Kidney (tissue), 14 donors: ENCODE results near the gene MOGAT3. TPM values are rescaled to one million over a fixed set of nuclear protein-coding genes. Genes with fewer than 3 reads are reported as not detected.

Source experiments
- DNase-seq, 5 donors: peaks; one replicate each; pipeline ENCODE4 v3.0.0-alpha.2; 2013 to 2020
- FAIRE-seq: peaks from 2 replicates; lab custom pipeline; 2012; peaks lifted over from hg19 to GRCh38; lab: Jason Lieb, UNC
- H3K27ac ChIP-seq, 2 donors: one replicate each; pipeline ENCODE4 v1.7.0; 2013; ENCODE audit warnings: low read depth in 2 of 2, low read length in 2 of 2, inconsistent platforms in 1 of 2
- H3K27me3 ChIP-seq: one replicate; pipeline ENCODE4 v1.7.1; 2013; ENCODE audit warnings: low read length, inconsistent platforms; ENCODE audit not compliant: control insufficient read depth, insufficient read depth
- H3K36me3 ChIP-seq, 3 donors: one replicate each; pipeline versions ENCODE4 v1.7.0 to v1.7.1; 2013; ENCODE audit warnings: low read length in 3 of 3, control low read depth in 1 of 3, inconsistent platforms in 1 of 3; ENCODE audit not compliant: insufficient read depth in 3 of 3, control insufficient read depth in 2 of 3
- H3K4me1 ChIP-seq, 3 donors: one replicate each; pipeline versions ENCODE4 v1.7.0 to v1.7.1; 2013; ENCODE audit warnings: low read length in 3 of 3, inconsistent platforms in 1 of 3, low read depth in 1 of 3; ENCODE audit not compliant: control insufficient read depth in 2 of 3, insufficient read depth in 2 of 3
- H3K4me3 ChIP-seq, 3 donors: one replicate each; pipeline versions ENCODE4 v1.7.0 to v1.8.1; 2013; ENCODE audit warnings: low read length in 3 of 3, control low read depth in 1 of 3, inconsistent platforms in 1 of 3
- H3K9ac ChIP-seq, 3 donors: one replicate each; pipeline versions ENCODE4 v1.7.0 to v1.7.1; 2013; ENCODE audit warnings: low read length in 3 of 3, control low read depth in 1 of 3, inconsistent platforms in 1 of 3
- H3K9me3 ChIP-seq, 3 donors: one replicate each; pipeline versions ENCODE4 v1.7.0 to v1.7.1; 2013; ENCODE audit warnings: low read length in 3 of 3, control low read depth in 1 of 3, inconsistent platforms in 1 of 3; ENCODE audit not compliant: control insufficient read depth in 2 of 3, insufficient read depth in 1 of 3
- intact Hi-C: fragments of 100-400 bp; cut with DNase I; formaldehyde crosslinking; loops from one replicate; pipeline ENCODE4 v1.11.1; 2022
- polyA plus RNA-seq: library from polyadenylated mRNA; stranded (reverse); fragments of 350-450 nt; fragmentation: Illumina TruSeq; extraction: RNeasy Lipid Tissue Mini Kit (QIAGEN cat#74804); gene quantifications from one replicate; pipeline ENCODE4 v1.2.3, GENCODE V29; 2014; ENCODE audit warnings: low read depth, low replicate concordance; ENCODE audit not compliant: insufficient read depth
- total RNA-seq: library from RNA; stranded (reverse); fragmentation: NEBNext Ultra II Directional; extraction: Animal tissue kit (Norgen Biotek cat#: 25700); gene quantifications from one replicate; pipeline ENCODE4 v1.2.1, GENCODE V29; 2021
- TF ChIP-seq, protein P1 (sequence below): IDR thresholded peaks from 3 replicates; pipeline ENCODE4 v1.5.1; 2012; ENCODE audit warnings: mild to moderate bottlenecking, moderate library complexity, borderline replicate concordance; ENCODE audit not compliant: insufficient read depth; ENCODE audit errors: extremely low read depth
- donor health status: control.
- donor health status: control.
- donor health status: control.
- donor health status: control.
- donor health status: control.
- donor health status: DM: yes; HTN: yes; CAD: no.
- donor health status: Normal renal cell carcinoma (clear cell type).

MOGAT3 gene
- total and polyA plus RNA-seq, 2 donors from 2014 or later, result 0.25 to 0.37 TPM

DNA sequence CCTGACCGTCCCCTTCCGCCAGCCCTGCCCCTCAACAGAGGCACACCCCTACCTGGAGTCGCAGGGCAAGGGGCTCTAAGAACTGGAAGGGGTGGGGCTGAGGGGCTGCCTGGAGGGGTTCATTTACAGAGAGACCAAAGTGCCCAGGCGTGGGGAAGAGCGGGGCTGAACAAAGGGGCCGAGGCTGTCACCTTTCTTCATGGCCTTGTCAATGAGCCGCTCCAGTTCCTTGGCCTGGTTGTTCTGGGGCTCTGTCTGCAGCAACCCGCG, 39.0 kb upstream of the MOGAT3 start:
- H3K27me3 ChIP-seq, result no peaks in the 10 kb centered on the region
- TF ChIP-seq, protein P1, sequence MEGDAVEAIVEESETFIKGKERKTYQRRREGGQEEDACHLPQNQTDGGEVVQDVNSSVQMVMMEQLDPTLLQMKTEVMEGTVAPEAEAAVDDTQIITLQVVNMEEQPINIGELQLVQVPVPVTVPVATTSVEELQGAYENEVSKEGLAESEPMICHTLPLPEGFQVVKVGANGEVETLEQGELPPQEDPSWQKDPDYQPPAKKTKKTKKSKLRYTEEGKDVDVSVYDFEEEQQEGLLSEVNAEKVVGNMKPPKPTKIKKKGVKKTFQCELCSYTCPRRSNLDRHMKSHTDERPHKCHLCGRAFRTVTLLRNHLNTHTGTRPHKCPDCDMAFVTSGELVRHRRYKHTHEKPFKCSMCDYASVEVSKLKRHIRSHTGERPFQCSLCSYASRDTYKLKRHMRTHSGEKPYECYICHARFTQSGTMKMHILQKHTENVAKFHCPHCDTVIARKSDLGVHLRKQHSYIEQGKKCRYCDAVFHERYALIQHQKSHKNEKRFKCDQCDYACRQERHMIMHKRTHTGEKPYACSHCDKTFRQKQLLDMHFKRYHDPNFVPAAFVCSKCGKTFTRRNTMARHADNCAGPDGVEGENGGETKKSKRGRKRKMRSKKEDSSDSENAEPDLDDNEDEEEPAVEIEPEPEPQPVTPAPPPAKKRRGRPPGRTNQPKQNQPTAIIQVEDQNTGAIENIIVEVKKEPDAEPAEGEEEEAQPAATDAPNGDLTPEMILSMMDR, result no peak
- peaks cover 0 to 26% (median 6%) of the 10 kb centered on the region in 3 donors for H3K4me1 ChIP-seq
- DNase-seq (no peak), FAIRE-seq (no peak)
- peak overlapping the region; percentile 43 for H3K27ac ChIP-seq
- H3K36me3 ChIP-seq, result peaks cover 0 to 11% (median 0%) of the 10 kb centered on the region in 3 donors
- H3K4me3 ChIP-seq, result no peak overlapping the region
- no peaks in the 10 kb centered on the region for H3K9me3 ChIP-seq
- no peak overlapping the region for H3K9ac ChIP-seq
- intact Hi-C loops, result no loop called here

DNA sequence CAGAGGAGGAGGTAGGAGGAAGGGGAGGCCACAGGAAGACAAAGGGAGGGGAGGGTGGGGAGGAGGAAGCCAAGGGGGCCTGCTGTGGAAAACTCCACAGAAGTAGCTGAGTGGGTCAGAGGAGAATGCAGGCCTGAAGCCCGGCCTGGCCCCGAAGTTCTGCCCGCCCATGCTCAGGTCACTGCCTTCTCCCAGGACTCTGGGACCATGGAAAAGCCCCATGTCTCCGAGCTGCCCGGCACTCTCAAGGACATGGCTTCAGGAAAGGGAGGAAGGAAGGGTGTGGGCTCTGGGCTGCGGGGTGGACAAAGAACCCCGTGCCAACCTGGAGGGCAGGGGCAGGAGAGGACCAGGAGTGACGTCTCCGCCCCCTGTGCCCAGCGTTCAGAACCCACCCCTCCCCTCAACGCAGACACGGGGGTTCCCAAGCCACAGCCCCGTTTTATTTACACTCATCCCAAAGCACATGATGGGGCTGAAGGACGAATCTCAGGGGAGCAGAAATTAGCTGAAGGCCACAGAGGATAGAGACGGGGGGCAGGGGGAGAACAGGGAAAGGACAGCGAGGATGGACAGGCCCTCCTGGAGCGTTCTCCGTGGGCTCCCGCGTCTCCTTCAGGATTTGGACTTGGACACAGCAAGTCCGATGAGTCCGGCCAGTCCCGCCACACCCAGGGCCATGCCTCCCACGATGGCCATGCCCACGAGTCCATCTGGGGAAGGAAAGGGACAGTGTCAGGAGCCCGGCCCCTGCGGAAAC, 38.5 kb upstream of the MOGAT3 start:
- no peaks in the 10 kb centered on the region for H3K9me3 ChIP-seq
- peaks cover 0 to 24% (median 6%) of the 10 kb centered on the region in 3 donors for H3K4me1 ChIP-seq
- intact Hi-C loops, result no loop called here
- no peak overlapping the region for H3K4me3 ChIP-seq
- DNase-seq, result peak in 2 of 5 donors; percentile 21 to 84
- H3K9ac ChIP-seq, result no peak overlapping the region
- H3K27me3 ChIP-seq, result no peaks in the 10 kb centered on the region
- H3K36me3 ChIP-seq, result peaks cover 0 to 11% (median 0%) of the 10 kb centered on the region in 3 donors
- no peak for FAIRE-seq
- H3K27ac ChIP-seq, result peak overlapping the region; percentile 43 to 80
- TF ChIP-seq, protein P1, result no peak

DNA sequence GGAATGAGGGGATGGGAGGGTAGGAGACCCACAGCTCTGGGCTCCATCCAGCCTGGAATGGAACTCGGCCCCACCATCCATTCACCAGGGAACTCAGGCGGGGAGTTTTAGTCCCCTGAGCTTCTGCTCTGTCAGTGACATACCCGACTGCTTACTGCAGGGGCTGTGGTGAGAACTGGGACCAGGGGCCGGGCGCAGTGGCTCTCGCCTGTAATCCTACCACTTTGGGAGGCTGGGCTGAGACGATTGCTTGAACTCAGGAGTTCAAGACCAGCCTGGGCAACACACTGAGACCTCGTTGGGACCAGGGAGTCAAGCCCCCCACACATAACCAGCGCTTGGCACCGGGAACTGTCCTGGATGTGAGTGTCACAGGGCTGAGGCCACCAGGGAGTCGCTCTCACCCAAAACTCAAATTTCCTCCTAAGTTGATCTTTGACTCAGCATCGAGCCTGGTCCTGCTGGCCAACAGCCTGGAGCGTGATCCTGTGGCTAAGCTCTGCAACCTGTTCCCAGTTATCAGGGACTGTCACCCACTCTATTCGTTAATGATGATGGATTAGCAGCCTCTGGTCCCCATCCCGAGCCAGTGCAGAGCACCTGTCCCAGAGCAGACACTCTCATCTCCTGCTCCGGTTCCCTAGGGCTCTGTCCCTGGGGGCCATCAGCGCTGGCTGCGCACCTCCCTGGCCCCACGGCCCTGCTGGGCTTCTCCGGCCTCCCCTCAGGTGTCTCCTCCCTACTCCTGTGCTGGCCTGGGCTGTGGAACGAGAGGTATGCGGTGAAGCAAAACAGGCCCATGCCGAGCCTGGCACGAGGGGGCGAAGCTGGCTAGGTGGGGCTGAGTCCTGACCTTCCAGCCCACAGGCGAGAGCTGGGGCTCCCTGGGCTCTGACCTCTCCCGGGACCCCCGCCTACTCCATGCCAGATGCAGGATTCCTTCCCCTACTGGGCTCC, 37.7 kb upstream of the MOGAT3 start:
- FAIRE-seq (no peak), DNase-seq (peak in 1 of 5 donors; percentile 78)
- H3K4me3 ChIP-seq, result no peak overlapping the region
- H3K4me1 ChIP-seq, result peaks cover 0 to 18% (median 1%) of the 10 kb centered on the region in 3 donors
- TF ChIP-seq, protein P1, result no peak
- peak overlapping the region; percentile 43 to 80 for H3K27ac ChIP-seq
- peaks cover 0 to 11% (median 0%) of the 10 kb centered on the region in 3 donors for H3K36me3 ChIP-seq
- intact Hi-C loops, result no loop called here
- H3K9me3 ChIP-seq, result no peaks in the 10 kb centered on the region
- no peaks in the 10 kb centered on the region for H3K27me3 ChIP-seq
- peak overlapping the region in 1 of 3 donors; percentile 60 for H3K9ac ChIP-seq
